HepG2 (cell line): Measurements from ENCODE around the gene ARHGEF1. TPM values are rescaled to one million over a fixed set of nuclear protein-coding genes. Genes with fewer than 3 reads are reported as not detected.

Experiments
- ATAC-seq: fragments of 200-7000 bp; cut with Tn5 transposase; 3 replicates; pipeline ENCODE4 v1.9.1; 2020; ENCODE audit warnings: mild to moderate bottlenecking, moderate library complexity
- BruUV-seq: library from RNA; stranded (reverse); fragments of 400-500 nt; replicated peaks from 2 replicates; lab custom pipeline; 2021; lab: Mats Ljungman, UMichigan
- CTCF ChIA-PET: fragments of 300-600 bp; formaldehyde crosslinking; extraction: SDS; loops from one replicate; lab custom pipeline; 2021; ENCODE audit warnings: low total read pairs, inconsistent platforms, low intra/inter-chr PET ratio; lab: Yijun Ruan, JAX
- POLR2A ChIA-PET: fragments of 350-600 bp; sonication (Branson Sonifier 250); formaldehyde crosslinking; loops from one replicate; lab custom pipeline; 2020; ENCODE audit warnings: antibody characterized with exemption, inconsistent platforms; lab: Yijun Ruan, JAX
- DNase-seq: peaks from one replicate; pipeline ENCODE4 v3.0.0-alpha.2; 2015; ENCODE audit warnings: low spot score
- FAIRE-seq: peaks from 3 replicates; lab custom pipeline; 2011; peaks lifted over from hg19 to GRCh38; lab: Jason Lieb, UNC
- H2AFZ ChIP-seq: one replicate; pipeline ENCODE4 v1.6.1; 2011; ENCODE audit warnings: low read length, inconsistent platforms
- H3K27ac ChIP-seq: fragments of 300-600 bp; 3 replicates; pipeline ENCODE4 v1.8.0; 2011; ENCODE audit warnings: mixed run types, mild to moderate bottlenecking, mixed read lengths, low read length, inconsistent platforms; ENCODE audit not compliant: insufficient read depth; ENCODE audit errors: extremely low read length
- H3K27me3 ChIP-seq, 2 experiments: fragments of 200-600 bp in 1 of 2; 2 replicates in 1 of 2; 3 replicates in 1 of 2; pipeline versions ENCODE4 v1.6.0 to v1.8.0; 2011; ENCODE audit warnings: low read length in 2 of 2, mild to moderate bottlenecking in 2 of 2, moderate library complexity in 2 of 2, inconsistent platforms in 1 of 2; ENCODE audit not compliant: insufficient read depth in 2 of 2, control insufficient read depth in 1 of 2
- H3K36me3 ChIP-seq, 2 experiments: fragments of 200-600 bp in 1 of 2; replicated peaks in 1 of 2; 2 replicates in 1 of 2; 3 replicates in 1 of 2; pipeline versions ENCODE4 v1.5.1 to v1.8.0; 2011; ENCODE audit warnings: low read length in 2 of 2, inconsistent platforms in 1 of 2; ENCODE audit not compliant: insufficient read depth in 2 of 2, control insufficient read depth in 1 of 2
- H3K4me1 ChIP-seq: 2 replicates; pipeline ENCODE4 v1.5.1; 2012; ENCODE audit warnings: low read length, inconsistent platforms; ENCODE audit not compliant: insufficient read depth
- H3K4me2 ChIP-seq: 2 replicates; pipeline ENCODE4 v1.6.0; 2011; ENCODE audit warnings: low read depth, low read length, inconsistent platforms
- H3K4me3 ChIP-seq, 3 experiments: fragments of 200-600 bp in 1 of 3; sonication (generic), shearing (Covaris generic) in 1 of 3; replicated peaks in 1 of 3; 2 replicates each; pipeline ENCODE4 v1.5.1; 2011 to 2016; ENCODE audit warnings: low read length in 3 of 3, inconsistent platforms in 2 of 3, low read depth in 2 of 3, mild to moderate bottlenecking in 2 of 3, control low read depth in 1 of 3, mixed read lengths in 1 of 3; ENCODE audit not compliant: insufficient read depth in 1 of 3
- H3K79me2 ChIP-seq: one replicate; pipeline ENCODE4 v1.6.1; 2011; ENCODE audit warnings: low read length, inconsistent platforms; ENCODE audit not compliant: insufficient read depth
- H3K9ac ChIP-seq: 2 replicates; pipeline ENCODE4 v1.6.0; 2011; ENCODE audit warnings: mild to moderate bottlenecking, low read depth, low read length, inconsistent platforms; ENCODE audit not compliant: insufficient read depth
- H3K9me3 ChIP-seq: 2 replicates; pipeline ENCODE4 v1.5.1; 2012; ENCODE audit warnings: mild to moderate bottlenecking, low read length
- H4K20me1 ChIP-seq: 2 replicates; pipeline ENCODE4 v1.6.0; 2011; ENCODE audit warnings: inconsistent platforms, mild to moderate bottlenecking, low read length, moderate library complexity; ENCODE audit not compliant: insufficient read depth
- AGO2 ChIP-seq: fragments of 200-400 bp; formaldehyde crosslinking; optimal IDR thresholded peaks from 2 replicates; pipeline ENCODE3; 2017; ENCODE audit warnings: mild to moderate bottlenecking, low read depth, low read length, moderate library complexity
- RBFOX2 ChIP-seq: fragments of 200-400 bp; formaldehyde crosslinking; IDR thresholded peaks from 2 replicates; pipeline ENCODE4 v1.6.1; 2017; ENCODE audit warnings: low read depth, mild to moderate bottlenecking, low read length
- SYNCRIP ChIP-seq: fragments of 200-400 bp; formaldehyde crosslinking; IDR thresholded peaks from 2 replicates; pipeline ENCODE4 v1.6.1; 2018; ENCODE audit warnings: mild to moderate bottlenecking, low read depth, low read length; ENCODE audit not compliant: insufficient read depth
- ZNF441 ChIP-seq: sonication (generic); formaldehyde crosslinking; IDR thresholded peaks from 2 replicates; pipeline ENCODE4 v1.7.0; 2021; ENCODE audit warnings: missing genetic modification reagents, borderline replicate concordance
- ZNF547 ChIP-seq: sonication (generic); formaldehyde crosslinking; IDR thresholded peaks from 2 replicates; pipeline ENCODE4 v1.5.1; 2020; ENCODE audit warnings: mild to moderate bottlenecking, missing genetic modification reagents
- WGBS: methylation state at CpG from one replicate; pipeline ENCODE4 v1.1.6; 2017; ENCODE audit warnings: low lambda C conversion rate; 5-methylcytosine and 5-hydroxymethylcytosine counted together
- in situ Hi-C: cut with HindIII; loops from 2 replicates; pipeline ENCODE4 v1.10.0; 2017; ENCODE audit warnings: low pct_unique_long_range_greater_than_20kb; ENCODE audit not compliant: extremely low pct_ligation_motif_present
- intact Hi-C: fragments of 100-400 bp; cut with micrococcal nuclease; formaldehyde crosslinking; loops from one replicate; pipeline ENCODE4 v1.10.0; 2022; ENCODE audit not compliant: unreplicated experiment
- polyA plus RNA-seq, 8 experiments: library from polyadenylated mRNA; depleted of rRNA in 3 of 8; stranded (reverse) in 7 of 8; unstranded in 1 of 8; fragments of >200 nt; fragmentation: Illumina TruSeq in 4 of 8; extraction: Trizol in 4 of 8; gene quantifications; 2 replicates each; pipeline versions ENCODE4 v1.2.1 to v1.2.3, GENCODE V29; 2011 to 2016; ENCODE audit warnings: low read depth in 4 of 8, missing spikeins in 1 of 8, mixed read lengths in 1 of 8; ENCODE audit not compliant: insufficient read depth in 1 of 8
- total RNA-seq, 5 experiments: library from RNA; depleted of rRNA; stranded (reverse); fragments of >200 nt; fragmentation: Illumina TruSeq; extraction: Trizol; gene quantifications; 2 replicates each; pipeline ENCODE4 v1.2.3, GENCODE V29; 2016; ENCODE audit warnings: low read depth in 1 of 5
- TF ChIP-seq, protein P1 (sequence below): IDR thresholded peaks from 2 replicates; pipeline ENCODE4 v1.6.1; 2018; ENCODE audit warnings: missing genetic modification reagents, mild to moderate bottlenecking, missing compliant biosample characterization
- TF ChIP-seq, protein P2 (sequence below): sonication (generic); formaldehyde crosslinking; IDR thresholded peaks from 2 replicates; pipeline ENCODE4 v1.4.0; 2020; ENCODE audit warnings: missing genetic modification reagents, borderline replicate concordance
- TF ChIP-seq, protein P3 (sequence below): sonication (generic); formaldehyde crosslinking; IDR thresholded peaks from 2 replicates; pipeline ENCODE4 v1.4.0; 2020; ENCODE audit warnings: missing genetic modification reagents; ENCODE audit errors: not compliant biosample characterization

The ARHGEF1 gene
- total and polyA plus RNA-seq, 2 of the 13 experiments (the other 11 are each of a cell fraction or from before 2014, with no cell fraction given), result 33.7 to 34.7 TPM

DNA sequence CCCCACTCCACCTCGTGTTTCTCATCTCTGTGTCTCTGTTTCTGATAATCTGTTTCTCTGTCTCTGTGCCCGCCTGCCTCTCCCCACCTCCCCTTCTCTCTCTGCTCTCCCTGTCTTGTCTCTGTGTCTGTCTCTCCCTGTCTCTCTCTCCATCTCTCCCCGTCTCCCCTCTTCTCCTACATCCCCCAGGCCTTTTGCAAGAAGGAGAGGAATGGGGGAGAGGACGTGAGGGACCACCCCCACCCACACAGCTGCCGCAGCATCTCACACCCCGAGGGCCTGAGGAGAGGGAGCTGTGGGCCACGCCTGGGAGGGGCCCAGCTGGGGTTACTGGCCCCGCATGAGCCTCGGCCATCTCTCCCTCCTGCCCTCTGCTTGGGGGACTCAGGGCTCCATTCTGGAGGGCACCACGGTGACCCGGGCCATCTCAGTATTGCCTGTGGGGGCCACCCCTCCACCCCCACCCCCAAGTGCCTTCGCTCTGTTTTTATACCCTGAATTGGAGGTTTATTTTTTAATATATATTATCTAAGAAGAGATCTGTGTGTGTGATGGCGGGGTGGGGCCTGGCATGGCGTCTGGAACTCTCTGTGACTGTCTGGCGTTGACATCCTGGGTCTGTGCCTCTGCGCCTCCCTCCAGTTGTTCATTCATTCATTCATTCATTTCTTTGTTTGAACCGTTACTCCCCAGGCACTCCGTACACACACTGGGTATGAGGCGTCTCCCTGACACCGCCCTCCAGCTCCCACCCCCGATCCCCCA is 24.1 kb downstream of the ARHGEF1 start (continued):
- TF ChIP-seq, protein P1, sequence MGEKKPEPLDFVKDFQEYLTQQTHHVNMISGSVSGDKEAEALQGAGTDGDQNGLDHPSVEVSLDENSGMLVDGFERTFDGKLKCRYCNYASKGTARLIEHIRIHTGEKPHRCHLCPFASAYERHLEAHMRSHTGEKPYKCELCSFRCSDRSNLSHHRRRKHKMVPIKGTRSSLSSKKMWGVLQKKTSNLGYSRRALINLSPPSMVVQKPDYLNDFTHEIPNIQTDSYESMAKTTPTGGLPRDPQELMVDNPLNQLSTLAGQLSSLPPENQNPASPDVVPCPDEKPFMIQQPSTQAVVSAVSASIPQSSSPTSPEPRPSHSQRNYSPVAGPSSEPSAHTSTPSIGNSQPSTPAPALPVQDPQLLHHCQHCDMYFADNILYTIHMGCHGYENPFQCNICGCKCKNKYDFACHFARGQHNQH, result no peak
- TF ChIP-seq, protein P2, sequence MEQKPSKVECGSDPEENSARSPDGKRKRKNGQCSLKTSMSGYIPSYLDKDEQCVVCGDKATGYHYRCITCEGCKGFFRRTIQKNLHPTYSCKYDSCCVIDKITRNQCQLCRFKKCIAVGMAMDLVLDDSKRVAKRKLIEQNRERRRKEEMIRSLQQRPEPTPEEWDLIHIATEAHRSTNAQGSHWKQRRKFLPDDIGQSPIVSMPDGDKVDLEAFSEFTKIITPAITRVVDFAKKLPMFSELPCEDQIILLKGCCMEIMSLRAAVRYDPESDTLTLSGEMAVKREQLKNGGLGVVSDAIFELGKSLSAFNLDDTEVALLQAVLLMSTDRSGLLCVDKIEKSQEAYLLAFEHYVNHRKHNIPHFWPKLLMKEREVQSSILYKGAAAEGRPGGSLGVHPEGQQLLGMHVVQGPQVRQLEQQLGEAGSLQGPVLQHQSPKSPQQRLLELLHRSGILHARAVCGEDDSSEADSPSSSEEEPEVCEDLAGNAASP (CRISPR knock-in tag), result no peak
- TF ChIP-seq SYNCRIP (no peak), ZNF441 (CRISPR knock-in tag) (no peak), ZNF547 (no peak)
- TF ChIP-seq, all 625 proteins: peak for 0

DNA sequence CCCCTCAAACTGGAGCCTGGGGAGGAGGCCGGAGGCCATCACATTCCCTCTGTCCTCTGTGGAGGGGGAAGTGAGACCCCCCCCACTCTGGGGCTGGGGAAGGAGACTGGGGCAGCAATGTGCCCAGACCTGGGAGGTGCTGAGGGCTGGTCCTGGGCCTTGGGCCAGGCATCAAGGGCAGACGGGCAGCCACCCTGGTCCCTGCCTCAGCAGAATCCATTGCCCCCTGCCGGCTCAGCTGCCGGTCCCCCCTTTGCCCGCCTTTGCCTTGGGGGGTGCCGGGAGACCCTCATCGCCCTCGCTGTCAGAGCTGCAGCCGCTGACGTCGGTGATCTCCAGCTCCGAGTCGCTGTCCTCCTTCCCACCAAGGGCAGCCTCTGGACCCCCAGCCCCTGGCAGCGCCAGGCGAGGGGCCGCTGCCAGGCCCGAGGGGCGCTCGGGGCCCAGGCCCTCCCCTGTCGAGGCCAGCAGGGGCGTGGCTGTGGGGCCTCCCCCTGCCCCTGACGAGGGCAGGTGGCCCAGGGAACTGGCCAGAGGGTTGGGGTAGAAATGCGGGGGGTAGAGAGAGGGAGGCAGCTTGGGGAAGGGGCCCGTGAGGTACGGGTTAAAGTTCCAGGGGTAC is 25.1 kb downstream of the ARHGEF1 start:
- CTCF ChIA-PET, result no interaction called here
- FAIRE-seq, result no peak

More for the DNA sequence above, 25.1 kb downstream of the ARHGEF1 start:
- Histone ChIP-seq H3K4me1 (peaks cover 23% of the 10 kb centered on the region), H3K27me3 (peaks cover 2 to 16% of the 10 kb centered on the region in 2 experiments), H4K20me1 (0 out of 2 replicates have a peak, but pooled peaks cover 3% of the 10 kb centered on the region), H3K4me2 (no peak overlapping the region), H3K79me2 (no peaks in the 10 kb centered on the region)
- POLR2A ChIA-PET, result no interaction called here
- no TSS peak for BruUV-seq
- in situ Hi-C loops, result no loop called here
- peak; percentile 61; the same call in 1 of the 2 replicates for TF ChIP-seq RBFOX2
- TF ChIP-seq, protein P3, sequence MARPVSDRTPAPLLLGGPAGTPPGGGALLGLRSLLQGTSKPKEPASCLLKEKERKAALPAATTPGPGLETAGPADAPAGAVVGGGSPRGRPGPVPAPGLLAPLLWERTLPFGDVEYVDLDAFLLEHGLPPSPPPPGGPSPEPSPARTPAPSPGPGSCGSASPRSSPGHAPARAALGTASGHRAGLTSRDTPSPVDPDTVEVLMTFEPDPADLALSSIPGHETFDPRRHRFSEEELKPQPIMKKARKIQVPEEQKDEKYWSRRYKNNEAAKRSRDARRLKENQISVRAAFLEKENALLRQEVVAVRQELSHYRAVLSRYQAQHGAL (CRISPR knock-in tag), result no peak
- peak; percentile 91 for TF ChIP-seq AGO2
- TF ChIP-seq, all 625 proteins: peak for 2
- H2AFZ ChIP-seq, result no peak overlapping the region
- WGBS, result 97% methylated on average over 23 of the region's 25 CpGs
- DNase-seq (no peak), ATAC-seq (no peak)
- H3K9me3 ChIP-seq, result no peaks in the 10 kb centered on the region
- H3K27ac ChIP-seq, result no peak overlapping the region
- no peak overlapping the region for H3K4me3 ChIP-seq
- peaks cover 14 to 39% of the 10 kb centered on the region in 2 experiments; a peak in 4 of 5 replicates for H3K36me3 ChIP-seq
- intact Hi-C loops, result no loop called here
- no peak overlapping the region for H3K9ac ChIP-seq
